ENCODE results near the gene ACSM5.
A peak's percentile ranks its signal among the peaks of the same experiment; 100 is the strongest.

ACSM5 gene

DNA sequence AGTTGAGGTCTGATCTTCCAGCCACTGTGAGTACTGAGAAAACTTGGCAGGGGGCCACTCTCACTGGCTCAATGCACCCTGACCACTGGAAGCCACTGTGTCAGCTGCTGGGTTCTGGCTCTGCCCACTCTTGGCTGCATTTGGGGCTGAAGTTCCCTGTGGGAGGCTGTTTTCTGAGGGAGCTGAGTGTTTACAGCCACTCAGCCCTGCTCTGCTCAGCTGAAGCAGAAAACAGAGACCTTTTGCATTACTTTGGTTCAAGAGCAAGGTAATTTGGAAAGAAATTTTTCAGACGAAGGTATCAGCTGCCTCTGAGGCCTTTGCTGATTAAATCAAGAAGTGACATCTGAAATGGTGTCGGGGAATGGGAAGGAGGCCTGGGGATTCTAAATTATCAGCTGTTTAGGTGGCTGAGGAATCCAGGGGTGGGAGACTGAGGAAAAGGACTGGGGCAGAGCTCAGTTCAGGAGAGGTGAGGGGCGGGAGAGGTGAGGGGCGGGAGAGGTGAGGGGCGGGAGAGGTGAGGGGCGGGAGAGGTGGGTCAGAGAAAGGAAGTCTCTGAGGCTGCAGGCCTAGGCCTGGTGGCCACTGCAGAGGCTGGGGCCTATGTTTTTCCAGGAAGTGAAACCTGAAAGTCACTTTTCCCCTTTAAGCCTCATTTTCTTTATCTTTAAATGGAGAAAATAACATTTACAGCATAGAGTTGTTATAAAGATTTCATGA lies at the start of gene ACSM5:
ACSM5 (plus strand) TSS at position 137 of the 723 bp plus-strand sequence. CDS start 1,951 bp downstream, outside the sequence.
- TF ChIP-seq CTCF (IDR thresholded peaks at IDR 0.05; ENCODE audit: extremely low read depth, insufficient read depth, missing control alignments): no peak
- no peak for DNase-seq (ENCODE audit: low spot score)

GRCh38 chr16:20359997-20360396 lies 49.3 kb upstream of the ACSM5 start:
- no peak for DNase-seq (ENCODE audit: low spot score)

More for the DNA sequence above, at the start of gene ACSM5:
- in situ Hi-C loops (cut with MboI; ENCODE audit: low pct_unique_long_range_greater_than_20kb, low sequenced_read_pairs, unreplicated experiment): loop anchor here (25.0 kb wide), 1 partner anchor 303 kb away; no protein-coding TSS in a partner anchor

DNA sequence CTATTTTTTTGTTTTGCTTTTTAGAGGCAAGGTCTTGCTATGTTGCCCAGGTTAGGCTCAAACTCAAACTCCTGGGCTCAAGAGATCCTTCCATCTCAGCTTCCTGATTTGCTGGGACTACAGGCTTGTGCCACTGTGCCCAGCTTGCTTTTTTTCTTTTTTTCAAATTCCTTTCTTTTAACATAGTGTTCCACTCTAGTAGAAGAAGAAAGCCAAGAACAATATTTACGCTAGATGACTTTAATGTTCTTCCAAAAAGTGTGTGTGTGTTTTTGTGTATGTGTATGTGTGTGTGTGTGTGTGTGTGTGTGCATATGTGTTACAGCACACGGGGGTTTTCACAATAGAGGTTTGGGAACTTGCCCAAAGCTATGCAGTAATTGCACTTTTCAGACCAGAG lies 46.1 kb upstream of the ACSM5 start:
- in situ Hi-C loops (cut with MboI; ENCODE audit: low pct_unique_long_range_greater_than_20kb, low sequenced_read_pairs, unreplicated experiment): no loop called here
- TF ChIP-seq CTCF (IDR thresholded peaks at IDR 0.05; ENCODE audit: extremely low read depth, insufficient read depth, missing control alignments): no peak
- DNase-seq (ENCODE audit: low spot score): no peak

More at GRCh38 chr16:20359997-20360396, 49.3 kb upstream of the ACSM5 start:
- TF ChIP-seq CTCF (IDR thresholded peaks at IDR 0.05; ENCODE audit: extremely low read depth, insufficient read depth, missing control alignments): peak; percentile 34
- in situ Hi-C loops (cut with MboI; ENCODE audit: low pct_unique_long_range_greater_than_20kb, low sequenced_read_pairs, unreplicated experiment): no loop called here

DNA sequence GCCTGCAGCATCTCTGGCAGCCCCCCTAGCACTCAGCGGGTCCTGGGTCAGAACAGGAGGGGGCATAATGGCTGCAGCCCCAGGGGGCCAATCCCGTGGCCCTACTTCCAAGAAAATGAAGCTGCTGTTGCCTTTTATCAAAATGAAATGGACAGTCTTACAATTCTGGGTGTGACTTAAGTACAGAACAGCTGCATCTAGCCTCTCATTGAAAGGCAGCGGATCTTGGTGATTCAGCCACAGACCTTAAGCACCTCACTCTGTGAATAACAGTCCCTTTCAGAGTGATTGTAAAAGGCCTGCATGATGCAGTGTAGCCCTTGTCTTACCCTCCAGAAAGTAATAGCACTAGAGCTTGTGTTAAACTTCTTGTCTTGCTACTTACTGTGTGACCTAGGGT lies 45.3 kb upstream of the ACSM5 start:
- no peak for TF ChIP-seq CTCF (IDR thresholded peaks at IDR 0.05; ENCODE audit: extremely low read depth, insufficient read depth, missing control alignments)
- in situ Hi-C loops (cut with MboI; ENCODE audit: low pct_unique_long_range_greater_than_20kb, low sequenced_read_pairs, unreplicated experiment): no loop called here
- no peak for DNase-seq (ENCODE audit: low spot score)

DNA sequence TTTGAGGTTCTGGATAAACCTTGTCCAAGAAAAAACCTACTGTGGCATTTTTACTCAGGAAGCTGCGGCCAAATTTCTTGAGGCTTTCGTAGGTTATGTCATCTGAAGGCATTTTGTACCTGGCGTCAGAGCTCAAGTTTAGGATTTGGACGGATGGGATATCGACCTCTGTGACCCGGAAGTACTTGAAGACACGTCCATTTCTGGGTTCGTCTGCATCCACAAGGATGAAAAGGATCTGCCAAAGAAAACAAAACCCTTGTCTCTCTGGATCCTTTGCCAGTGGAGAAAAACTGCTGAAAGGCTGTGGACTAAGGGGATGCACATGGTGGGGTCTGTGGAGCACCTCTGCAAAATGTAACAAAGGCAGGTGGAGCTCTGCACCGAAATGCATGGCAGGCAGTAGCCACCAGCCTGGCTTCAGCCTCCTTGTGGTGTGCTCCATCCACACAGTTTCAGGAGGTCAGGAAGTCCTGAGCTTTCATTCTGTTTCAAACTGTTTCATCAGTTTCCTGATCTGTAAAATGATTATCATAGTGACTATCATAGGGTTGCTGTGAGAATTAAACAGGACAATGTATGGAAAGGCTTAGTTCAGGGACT lies 39.8 kb upstream of the ACSM5 start:
- no peak for TF ChIP-seq CTCF (IDR thresholded peaks at IDR 0.05; ENCODE audit: extremely low read depth, insufficient read depth, missing control alignments)
- no peak for DNase-seq (ENCODE audit: low spot score)
- in situ Hi-C loops (cut with MboI; ENCODE audit: low pct_unique_long_range_greater_than_20kb, low sequenced_read_pairs, unreplicated experiment): no loop called here

GRCh38 chr16:20372701-20373100 lies 36.6 kb upstream of the ACSM5 start:
- in situ Hi-C loops (cut with MboI; ENCODE audit: low pct_unique_long_range_greater_than_20kb, low sequenced_read_pairs, unreplicated experiment): no loop called here
- no peak for TF ChIP-seq CTCF (IDR thresholded peaks at IDR 0.05; ENCODE audit: extremely low read depth, insufficient read depth, missing control alignments)

More at GRCh38 chr16:20372701-20373100, 36.6 kb upstream of the ACSM5 start:
- DNase-seq (ENCODE audit: low spot score): no peak
